Measurements from ENCODE around the gene HLCS. TPM values are rescaled to one million over a fixed set of nuclear protein-coding genes. Genes with fewer than 3 reads are reported as not detected.

HLCS gene
- total and polyA plus RNA-seq, 2 donors (not counting 3 experiments of a cell fraction or from before 2014, with no cell fraction given): 6.7 to 17.2 TPM

DNA sequence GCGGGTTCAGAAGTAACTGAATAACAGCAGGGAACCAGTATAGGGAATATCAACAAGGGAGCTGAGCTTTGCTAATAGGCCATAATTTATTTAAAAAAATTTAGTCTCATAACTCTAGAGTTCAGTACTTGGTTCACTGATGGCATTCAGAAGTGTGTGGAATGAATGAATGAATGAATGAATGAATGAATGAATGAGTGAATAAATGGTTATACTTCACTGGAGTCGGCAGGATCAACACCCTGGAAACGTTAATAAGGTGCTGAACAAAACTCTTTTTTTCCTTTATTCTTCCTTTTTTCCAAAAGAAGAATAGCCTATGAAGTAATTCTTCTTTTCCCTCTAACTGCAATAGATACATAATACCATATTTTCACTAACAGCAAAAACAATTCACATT is 138.3 kb downstream of the HLCS start:
- no peaks in the 10 kb centered on the region for H3K36me3 ChIP-seq (ENCODE audit: control insufficient read depth in 2 of 2, extremely low read depth in 1 of 2, insufficient read depth in 2 of 2, low read length in 2 of 2)
- CTCF ChIA-PET: no interaction called here
- BruUV-seq (replicated peaks): no TSS peak

DNA sequence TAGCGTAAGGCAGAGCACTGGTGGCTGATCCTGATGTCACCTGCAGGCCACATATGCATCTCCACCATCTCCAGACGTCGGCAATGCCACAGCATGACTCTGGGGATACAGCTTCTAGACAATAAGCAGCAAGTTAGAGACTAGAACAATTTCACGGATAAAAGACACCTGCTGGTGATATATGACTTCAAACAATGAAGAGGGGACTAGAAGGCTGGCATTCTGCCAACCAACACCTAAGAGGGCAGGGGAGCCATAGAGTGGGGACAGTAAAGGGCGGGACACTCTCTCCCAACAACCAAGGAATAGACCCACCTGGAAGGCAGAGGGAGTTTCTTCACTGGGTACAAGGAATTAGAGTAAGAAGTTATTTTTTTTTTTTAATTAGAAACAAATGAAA is 140.8 kb downstream of the HLCS start:
- Histone ChIP-seq H3K27ac (ENCODE audit: insufficient read depth, low read depth, low read length) (no peak overlapping the region), H2AFZ (ENCODE audit: low read depth, low read length) (no peak overlapping the region), H3K9ac (replicated peaks; ENCODE audit: extremely low read depth, insufficient read depth, low read length) (no peak overlapping the region), H3K9me3 (replicated peaks; ENCODE audit: control insufficient read depth, insufficient read depth, low read length) (no peaks in the 10 kb centered on the region), H3K27me3 (ENCODE audit: control insufficient read depth in 2 of 2, insufficient read depth in 2 of 2, low read length in 2 of 2) (no peaks in the 10 kb centered on the region), H3K4me1 (ENCODE audit: control insufficient read depth, extremely low read depth, insufficient read depth, low read length) (no peaks in the 10 kb centered on the region), H3K9me1 (replicated peaks; ENCODE audit: control insufficient read depth, extremely low read depth, insufficient read depth, low read length) (no peaks in the 10 kb centered on the region), H4K20me1 (replicated peaks; ENCODE audit: control insufficient read depth, extremely low read depth, insufficient read depth, low read length) (no peaks in the 10 kb centered on the region), H3K4me2 (ENCODE audit: insufficient read depth, low read length) (no peak overlapping the region), H3K79me2 (ENCODE audit: control insufficient read depth, insufficient read depth, low read length) (no peaks in the 10 kb centered on the region), H3K4me3 (replicated peaks in 1 of 3; ENCODE audit: insufficient read depth in 1 of 3, low read depth in 1 of 3, low read length in 3 of 3) (no peak overlapping the region), H3K36me3 (ENCODE audit: control insufficient read depth in 2 of 2, extremely low read depth in 1 of 2, insufficient read depth in 2 of 2, low read length in 2 of 2) (no peaks in the 10 kb centered on the region)
- DNase-seq (ENCODE audit: low read depth, low spot score) (no peak), FAIRE-seq (no peak)
- intact Hi-C loops (cut with micrococcal nuclease) (no loop called here), dilution Hi-C loops (cut with MboI; ENCODE audit: extremely low pct_ligation_motif_present, low sequenced_read_pairs) (no loop called here)
- ChIA-PET POLR2A (no interaction called here), CTCF (no interaction called here)
- no TSS peak for BruUV-seq (replicated peaks)
- no peak for TF ChIP-seq FOS (IDR thresholded peaks at IDR 0.05; ENCODE audit: borderline replicate concordance, insufficient read depth, low read length)
- no peak for TF ChIP-seq EZH2 (IDR thresholded peaks at IDR 0.05; ENCODE audit: borderline replicate concordance, low read depth, low read length, severe bottlenecking)
- no peak for TF ChIP-seq JUN (IDR thresholded peaks at IDR 0.05; ENCODE audit: borderline replicate concordance, insufficient read depth, insufficient read length, low read depth)
- TF ChIP-seq, protein P1, sequence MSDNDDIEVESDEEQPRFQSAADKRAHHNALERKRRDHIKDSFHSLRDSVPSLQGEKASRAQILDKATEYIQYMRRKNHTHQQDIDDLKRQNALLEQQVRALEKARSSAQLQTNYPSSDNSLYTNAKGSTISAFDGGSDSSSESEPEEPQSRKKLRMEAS (IDR thresholded peaks at IDR 0.05; ENCODE audit: insufficient read depth, insufficient read length): no peak
- TF ChIP-seq GATA2 (IDR thresholded peaks at IDR 0.05; ENCODE audit: insufficient read depth, insufficient read length, low read depth, low read length): no peak
- TF ChIP-seq, protein P2, sequence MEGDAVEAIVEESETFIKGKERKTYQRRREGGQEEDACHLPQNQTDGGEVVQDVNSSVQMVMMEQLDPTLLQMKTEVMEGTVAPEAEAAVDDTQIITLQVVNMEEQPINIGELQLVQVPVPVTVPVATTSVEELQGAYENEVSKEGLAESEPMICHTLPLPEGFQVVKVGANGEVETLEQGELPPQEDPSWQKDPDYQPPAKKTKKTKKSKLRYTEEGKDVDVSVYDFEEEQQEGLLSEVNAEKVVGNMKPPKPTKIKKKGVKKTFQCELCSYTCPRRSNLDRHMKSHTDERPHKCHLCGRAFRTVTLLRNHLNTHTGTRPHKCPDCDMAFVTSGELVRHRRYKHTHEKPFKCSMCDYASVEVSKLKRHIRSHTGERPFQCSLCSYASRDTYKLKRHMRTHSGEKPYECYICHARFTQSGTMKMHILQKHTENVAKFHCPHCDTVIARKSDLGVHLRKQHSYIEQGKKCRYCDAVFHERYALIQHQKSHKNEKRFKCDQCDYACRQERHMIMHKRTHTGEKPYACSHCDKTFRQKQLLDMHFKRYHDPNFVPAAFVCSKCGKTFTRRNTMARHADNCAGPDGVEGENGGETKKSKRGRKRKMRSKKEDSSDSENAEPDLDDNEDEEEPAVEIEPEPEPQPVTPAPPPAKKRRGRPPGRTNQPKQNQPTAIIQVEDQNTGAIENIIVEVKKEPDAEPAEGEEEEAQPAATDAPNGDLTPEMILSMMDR (IDR thresholded peaks at IDR 0.05; ENCODE audit: extremely low read depth in 1 of 2, insufficient read depth in 1 of 2, low read depth in 1 of 2, low read length in 2 of 2): no peak
- TF ChIP-seq MYC (IDR thresholded peaks at IDR 0.05; ENCODE audit: low read depth, low read length): no peak
- TF ChIP-seq POLR2A (IDR thresholded peaks at IDR 0.05; ENCODE audit: low read depth, low read length): no peak
- no peak for TF ChIP-seq POLR2AphosphoS5 (IDR thresholded peaks at IDR 0.05; ENCODE audit: insufficient read depth, low read depth, low read length)

More for the DNA sequence above, 138.3 kb downstream of the HLCS start:
- no peak for TF ChIP-seq JUN (IDR thresholded peaks at IDR 0.05; ENCODE audit: borderline replicate concordance, insufficient read depth, insufficient read length, low read depth)
- TF ChIP-seq MYC (IDR thresholded peaks at IDR 0.05; ENCODE audit: low read depth, low read length): no peak
- dilution Hi-C loops (cut with MboI; ENCODE audit: extremely low pct_ligation_motif_present, low sequenced_read_pairs): no loop called here
- Histone ChIP-seq H3K4me1 (ENCODE audit: control insufficient read depth, extremely low read depth, insufficient read depth, low read length) (no peaks in the 10 kb centered on the region), H3K4me3 (replicated peaks in 1 of 3; ENCODE audit: insufficient read depth in 1 of 3, low read depth in 1 of 3, low read length in 3 of 3) (no peak overlapping the region), H3K79me2 (ENCODE audit: control insufficient read depth, insufficient read depth, low read length) (no peaks in the 10 kb centered on the region), H2AFZ (ENCODE audit: low read depth, low read length) (no peak overlapping the region), H3K9me3 (replicated peaks; ENCODE audit: control insufficient read depth, insufficient read depth, low read length) (no peaks in the 10 kb centered on the region), H3K9ac (replicated peaks; ENCODE audit: extremely low read depth, insufficient read depth, low read length) (no peak overlapping the region), H3K4me2 (ENCODE audit: insufficient read depth, low read length) (no peak overlapping the region), H3K9me1 (replicated peaks; ENCODE audit: control insufficient read depth, extremely low read depth, insufficient read depth, low read length) (no peaks in the 10 kb centered on the region), H4K20me1 (replicated peaks; ENCODE audit: control insufficient read depth, extremely low read depth, insufficient read depth, low read length) (no peaks in the 10 kb centered on the region), H3K27me3 (ENCODE audit: control insufficient read depth in 2 of 2, insufficient read depth in 2 of 2, low read length in 2 of 2) (no peaks in the 10 kb centered on the region), H3K27ac (ENCODE audit: insufficient read depth, low read depth, low read length) (no peak overlapping the region)
- DNase-seq (ENCODE audit: low read depth, low spot score) (no peak), FAIRE-seq (no peak)
- intact Hi-C loops (cut with micrococcal nuclease): no loop called here
- POLR2A ChIA-PET: no interaction called here

All from endothelial cell of umbilical vein (primary cell).